Parathyroid adenoma (tissue), 2 donors: Measurements from ENCODE around the gene SLC9A3.

Experiments used
- H2AFZ ChIP-seq: fragments of 300-600 bp; sonication (generic); one replicate; pipeline ENCODE4 v1.7.0; 2017; ENCODE audit warnings: antibody characterized with exemption, mild to moderate bottlenecking
- H3K27ac ChIP-seq: fragments of 300-600 bp; sonication (generic); one replicate; pipeline ENCODE4 v1.7.0; 2017
- H3K27me3 ChIP-seq: fragments of 300-600 bp; sonication (generic); one replicate; pipeline ENCODE4 v1.7.0; 2017; ENCODE audit warnings: low read length; ENCODE audit not compliant: control insufficient read depth, insufficient read depth
- H3K36me3 ChIP-seq: fragments of 300-600 bp; sonication (generic); one replicate; pipeline ENCODE4 v1.7.0; 2017; ENCODE audit warnings: low read length; ENCODE audit not compliant: control insufficient read depth, insufficient read depth
- H3K4me1 ChIP-seq: fragments of 300-600 bp; sonication (generic); one replicate; pipeline ENCODE4 v1.7.0; 2017; ENCODE audit warnings: control low read depth
- H3K4me2 ChIP-seq: fragments of 300-600 bp; sonication (generic); one replicate; pipeline ENCODE4 v1.7.0; 2017; ENCODE audit warnings: low read length
- H3K4me3 ChIP-seq: fragments of 300-600 bp; sonication (generic); one replicate; pipeline ENCODE4 v1.7.0; 2017; ENCODE audit warnings: low read depth, low read length
- H3K79me2 ChIP-seq: fragments of 300-600 bp; sonication (generic); one replicate; pipeline ENCODE4 v1.7.0; 2017; ENCODE audit warnings: control low read depth
- H3K9ac ChIP-seq: fragments of 300-600 bp; sonication (generic); one replicate; pipeline ENCODE4 v1.7.0; 2017; ENCODE audit warnings: mild to moderate bottlenecking
- H3K9me3 ChIP-seq: fragments of 300-600 bp; sonication (generic); one replicate; pipeline ENCODE4 v1.7.0; 2017; ENCODE audit warnings: low read length; ENCODE audit not compliant: control insufficient read depth
- CTCF ChIP-seq: fragments of 300-600 bp; sonication (generic); IDR thresholded peaks from one replicate; pipeline ENCODE4 v1.7.0; 2017; ENCODE audit warnings: antibody characterized with exemption, mild to moderate bottlenecking
- donor health status: primary hyperparathyroidism.

The SLC9A3 gene

GRCh38 chr5:528629-529511 lies 4.6 kb upstream of the SLC9A3 start:
- H3K4me3 ChIP-seq = no peak overlapping the region
- TF ChIP-seq CTCF = no peak

GRCh38 chr5:527646-528628 lies 3.7 kb upstream of the SLC9A3 start:
- H3K9me3 ChIP-seq = no peaks in the 10 kb centered on the region
- H2AFZ ChIP-seq = no peak overlapping the region
- no peak overlapping the region for H3K4me2 ChIP-seq
- TF ChIP-seq CTCF = no peak
- no peak overlapping the region for H3K4me3 ChIP-seq
- H3K36me3 ChIP-seq = no peaks in the 10 kb centered on the region
- H3K4me1 ChIP-seq = no peaks in the 10 kb centered on the region
- no peaks in the 10 kb centered on the region for H3K27me3 ChIP-seq
- H3K79me2 ChIP-seq = no peaks in the 10 kb centered on the region
- H3K9ac ChIP-seq = no peak overlapping the region
- H3K27ac ChIP-seq = no peak overlapping the region

More at GRCh38 chr5:528629-529511, 4.6 kb upstream of the SLC9A3 start:
- H3K9ac ChIP-seq = no peak overlapping the region
- H3K36me3 ChIP-seq = no peaks in the 10 kb centered on the region
- no peaks in the 10 kb centered on the region for H3K79me2 ChIP-seq
- no peak overlapping the region for H2AFZ ChIP-seq
- H3K9me3 ChIP-seq = no peaks in the 10 kb centered on the region
- no peaks in the 10 kb centered on the region for H3K27me3 ChIP-seq
- H3K4me1 ChIP-seq = no peaks in the 10 kb centered on the region
- H3K4me2 ChIP-seq = no peak overlapping the region
- no peak overlapping the region for H3K27ac ChIP-seq

GRCh38 chr5:526456-527088 lies 2.3 kb upstream of the SLC9A3 start:
- no peaks in the 10 kb centered on the region for H3K79me2 ChIP-seq
- no peaks in the 10 kb centered on the region for H3K4me1 ChIP-seq
- H3K9me3 ChIP-seq = no peaks in the 10 kb centered on the region
- H3K36me3 ChIP-seq = no peaks in the 10 kb centered on the region
- H3K27ac ChIP-seq = no peak overlapping the region
- H3K4me3 ChIP-seq = no peak overlapping the region
- H3K27me3 ChIP-seq = peaks cover 3% of the 10 kb centered on the region
- H3K4me2 ChIP-seq = no peak overlapping the region
- H3K9ac ChIP-seq = no peak overlapping the region
- no peak for TF ChIP-seq CTCF
- H2AFZ ChIP-seq = no peak overlapping the region

GRCh38 chr5:525916-526315 lies 1.7 kb upstream of the SLC9A3 start:
- Histone ChIP-seq H3K9me3 (no peaks in the 10 kb centered on the region), H2AFZ (no peak overlapping the region), H3K4me2 (no peak overlapping the region), H3K27ac (no peak overlapping the region), H3K9ac (no peak overlapping the region), H3K4me3 (no peak overlapping the region), H3K27me3 (peaks cover 3% of the 10 kb centered on the region), H3K79me2 (no peaks in the 10 kb centered on the region), H3K4me1 (no peaks in the 10 kb centered on the region), H3K36me3 (no peaks in the 10 kb centered on the region)
- no peak for TF ChIP-seq CTCF
